SK-N-SH (cell line): ENCODE results near the gene CEP295NL. TPM values are rescaled to one million over a fixed set of nuclear protein-coding genes. Genes with fewer than 3 reads are reported as not detected.

Experiments
- CTCF ChIA-PET: fragments of 300-600, 350-600 bp; formaldehyde crosslinking; extraction: SDS; loops from one replicate; lab custom pipeline; 2021; lab: Yijun Ruan, JAX
- POLR2A ChIA-PET: fragments of 350-600 bp; sonication (Branson Sonifier 250); formaldehyde crosslinking; extraction: SDS; loops from one replicate; lab custom pipeline; 2020; ENCODE audit warnings: antibody characterized with exemption, inconsistent platforms; lab: Yijun Ruan, JAX
- DNase-seq: peaks from one replicate; pipeline ENCODE4 v3.0.0; 2012
- H2AFZ ChIP-seq: fragments of 200-600 bp; sonication (generic); 2 replicates; pipeline ENCODE4 v1.8.1; 2016; ENCODE audit warnings: antibody characterized with exemption, mild to moderate bottlenecking, low read depth
- H3F3A ChIP-seq: fragments of 200-600 bp; sonication (generic); replicated peaks from 2 replicates; pipeline ENCODE3; 2016; ENCODE audit warnings: antibody characterized with exemption, mild to moderate bottlenecking; ENCODE audit not compliant: insufficient read depth
- H3K27ac ChIP-seq, 2 experiments: fragments of 200-500 bp in 1 of 2; fragments of 200-600 bp in 1 of 2; sonication (Bioruptor generic) in 1 of 2; sonication (generic), shearing (Covaris generic) in 1 of 2; 2 replicates each; pipeline versions ENCODE4 v1.5.1 to v1.6.1; 2014 to 2016; ENCODE audit warnings: low read depth in 2 of 2, inconsistent platforms in 1 of 2, low read length in 1 of 2, mild to moderate bottlenecking in 1 of 2, mixed read lengths in 1 of 2
- H3K27me3 ChIP-seq: fragments of 200-600 bp; sonication (generic), shearing (Covaris generic); 2 replicates; pipeline ENCODE4 v1.6.1; 2016; ENCODE audit warnings: mixed run types; ENCODE audit not compliant: insufficient read depth
- H3K36me3 ChIP-seq, 2 experiments: fragments of 200-500 bp in 1 of 2; fragments of 200-600 bp in 1 of 2; sonication (Bioruptor generic) in 1 of 2; sonication (generic) in 1 of 2; replicated peaks in 1 of 2; 2 replicates each; pipeline versions ENCODE3 to v1.5.1; 2014 to 2016; ENCODE audit warnings: low read length in 1 of 2, mild to moderate bottlenecking in 1 of 2; ENCODE audit not compliant: insufficient read depth in 2 of 2, control insufficient read depth in 1 of 2
- H3K4me1 ChIP-seq, 2 experiments: fragments of 200-500 bp in 1 of 2; fragments of 200-600 bp in 1 of 2; sonication (Bioruptor generic) in 1 of 2; sonication (generic), shearing (Covaris generic) in 1 of 2; 2 replicates each; pipeline versions ENCODE4 v1.5.1 to v1.6.1; 2014 to 2016; ENCODE audit warnings: low read depth in 1 of 2, low read length in 1 of 2, mixed run types in 1 of 2; ENCODE audit not compliant: insufficient read depth in 2 of 2, control insufficient read depth in 1 of 2
- H3K4me2 ChIP-seq: fragments of 200-600 bp; sonication (generic), shearing (Covaris generic); 2 replicates; pipeline ENCODE4 v1.6.1; 2017; ENCODE audit warnings: mixed run types
- H3K4me3 ChIP-seq, 2 experiments: fragments of 200-500 bp in 1 of 2; fragments of 200-600 bp in 1 of 2; sonication (Bioruptor generic) in 1 of 2; sonication (generic), shearing (Covaris generic) in 1 of 2; 2 replicates each; pipeline versions ENCODE4 v1.5.1 to v1.8.1; 2014 to 2016; ENCODE audit warnings: low read depth in 2 of 2, inconsistent platforms in 1 of 2, low read length in 1 of 2, mild to moderate bottlenecking in 1 of 2, mixed read lengths in 1 of 2, moderate library complexity in 1 of 2
- H3K79me2 ChIP-seq: fragments of 200-600 bp; sonication (generic); 2 replicates; pipeline ENCODE4 v1.8.1; 2017; ENCODE audit warnings: mild to moderate bottlenecking; ENCODE audit not compliant: insufficient read depth
- H3K9ac ChIP-seq: fragments of 200-600 bp; sonication (generic); 2 replicates; pipeline ENCODE4 v1.6.1; 2017; ENCODE audit warnings: mixed run types
- H3K9me2 ChIP-seq: fragments of 200-600 bp; sonication (generic); 2 replicates; pipeline ENCODE4 v1.6.1; 2017; ENCODE audit warnings: mixed run types
- H3K9me3 ChIP-seq: fragments of 200-600 bp; sonication (generic); 2 replicates; pipeline ENCODE4 v1.6.1; 2017; ENCODE audit warnings: mixed run types, mild to moderate bottlenecking, moderate library complexity
- H4K20me1 ChIP-seq: fragments of 200-600 bp; sonication (generic); 2 replicates; pipeline ENCODE4 v1.6.1; 2017; ENCODE audit warnings: mild to moderate bottlenecking, mixed run types; ENCODE audit not compliant: insufficient read depth
- CTCF ChIP-seq: fragments of 200-600 bp; sonication (generic); IDR thresholded peaks from 2 replicates; pipeline ENCODE4 v1.6.1; 2017; ENCODE audit warnings: antibody characterized with exemption, mild to moderate bottlenecking, moderate library complexity
- ELF1 ChIP-seq: IDR thresholded peaks from 2 replicates; pipeline ENCODE4 v1.4.0; 2012
- FOSL2 ChIP-seq: IDR thresholded peaks from 2 replicates; pipeline ENCODE4 v1.4.0; 2012; ENCODE audit warnings: low read depth, mild to moderate bottlenecking, moderate library complexity, borderline replicate concordance
- GATA2 ChIP-seq: sonication (generic); formaldehyde crosslinking; IDR thresholded peaks from 2 replicates; pipeline ENCODE4 v1.5.0; 2020; ENCODE audit warnings: mild to moderate bottlenecking, missing genetic modification reagents
- JUND ChIP-seq: IDR thresholded peaks from 2 replicates; pipeline ENCODE4 v1.4.0; 2012
- NFIC ChIP-seq: IDR thresholded peaks from 2 replicates; pipeline ENCODE4 v1.4.0; 2012; ENCODE audit warnings: borderline replicate concordance
- RAD21 ChIP-seq: IDR thresholded peaks from 2 replicates; pipeline ENCODE4 v1.6.1; 2012; ENCODE audit warnings: mild to moderate bottlenecking, low read length
- RCOR1 ChIP-seq: fragments of 150-350 bp; IDR thresholded peaks from 2 replicates; pipeline ENCODE4 v1.6.1; 2017; ENCODE audit warnings: antibody characterized with exemption, low read length
- RFX5 ChIP-seq: IDR thresholded peaks from 2 replicates; pipeline ENCODE4 v1.6.1; 2012; ENCODE audit warnings: mild to moderate bottlenecking, improper control_type of control experiment, low read length
- SMC3 ChIP-seq: IDR thresholded peaks from 2 replicates; pipeline ENCODE4 v1.6.1; 2012; ENCODE audit warnings: low read depth, low read length, improper control_type of control experiment
- USF1 ChIP-seq: IDR thresholded peaks from 2 replicates; pipeline ENCODE4 v1.4.0; 2012; ENCODE audit warnings: low read depth, borderline replicate concordance
- WGBS: methylation state at CpG from one replicate; pipeline ENCODE4 v1.1.6; 2017; ENCODE audit warnings: low lambda C conversion rate; 5-methylcytosine and 5-hydroxymethylcytosine counted together
- polyA plus RNA-seq, 3 experiments: library from polyadenylated mRNA; depleted of rRNA; stranded (reverse); fragments of >200 nt; gene quantifications; 2 replicates each; pipeline ENCODE4 v1.2.3, GENCODE V29; 2012

The CEP295NL gene
- polyA plus RNA-seq, 1 of the 3 experiments (the other 2 are of a cell fraction) = 0.35 TPM

DNA sequence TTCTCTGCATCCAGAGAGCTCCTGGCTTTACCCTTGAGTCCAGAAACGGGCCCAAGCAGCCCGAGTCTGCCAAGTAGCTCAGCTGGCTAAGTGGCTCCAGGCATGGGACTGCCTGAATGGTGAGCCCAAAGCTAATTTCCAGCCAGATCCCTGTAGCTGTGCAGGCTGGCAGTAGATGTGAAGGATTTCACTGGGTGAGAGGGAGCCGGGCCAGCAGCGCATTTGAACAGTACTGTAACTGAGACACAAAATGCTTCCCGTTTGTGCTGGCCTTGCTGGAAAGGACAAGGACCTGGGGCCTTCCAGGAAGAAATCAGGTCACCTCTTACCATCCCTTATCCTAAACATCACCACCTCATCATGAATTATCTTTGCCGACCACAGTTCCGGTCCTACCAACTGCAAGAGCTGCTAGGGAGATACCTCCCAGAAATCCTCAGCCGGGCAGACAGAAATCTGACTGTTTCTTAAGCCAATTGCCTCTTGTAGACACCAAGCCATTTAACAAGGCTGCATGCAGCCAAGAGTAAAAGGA lies 18.5 kb upstream of the CEP295NL start:
- Histone ChIP-seq H3K9ac (no peak overlapping the region), H3K9me2 (no peaks in the 10 kb centered on the region), H3K79me2 (peaks cover 83% of the 10 kb centered on the region), H3K27ac (peak overlapping the region in 1 of 2 experiments; percentile 76; a peak in 2 of 4 replicates), H3K9me3 (no peaks in the 10 kb centered on the region), H3K4me1 (peaks cover 21 to 70% of the 10 kb centered on the region in 2 experiments), H3K4me3 (peak overlapping the region in 1 of 2 experiments; percentile 4; a peak in 1 of 4 replicates), H3K4me2 (peak overlapping the region; percentile 97; the same call in 1 of the 2 replicates), H3K27me3 (no peaks in the 10 kb centered on the region), H3F3A (peaks cover 4% of the 10 kb centered on the region), H2AFZ (no peak overlapping the region), H4K20me1 (peaks cover 76% of the 10 kb centered on the region), H3K36me3 (peaks cover 8 to 12% of the 10 kb centered on the region in 2 experiments)
- 84% methylated on average over 8 of the region's 8 CpGs for WGBS
- no peak for TF ChIP-seq GATA2 (CRISPR knock-in tag)
- TF ChIP-seq CTCF = no peak
- no peak for TF ChIP-seq JUND
- TF ChIP-seq RAD21 = peak; percentile 14; the same call in 1 of the 2 replicates
- TF ChIP-seq FOSL2 = no peak
- TF ChIP-seq RCOR1 = peak; percentile 48; the same call in 1 of the 2 replicates
- TF ChIP-seq ELF1 = no peak
- no peak for TF ChIP-seq RFX5
- no peak for TF ChIP-seq USF1
- peak; percentile 16; the same call in 1 of the 2 replicates for TF ChIP-seq SMC3
- CTCF ChIA-PET = interaction anchor here (0.6 to 2.5 kb wide), 9 partner anchors 13 to 162 kb away, joined by 3 to 24 read pairs (median 4); no protein-coding TSS in a partner anchor
- DNase-seq = peak; percentile 73
- POLR2A ChIA-PET = interaction anchor here (0.7 to 2.4 kb wide), 6 partner anchors 22 to 56 kb away, joined by 3 to 8 read pairs (median 4); no protein-coding TSS in a partner anchor

DNA sequence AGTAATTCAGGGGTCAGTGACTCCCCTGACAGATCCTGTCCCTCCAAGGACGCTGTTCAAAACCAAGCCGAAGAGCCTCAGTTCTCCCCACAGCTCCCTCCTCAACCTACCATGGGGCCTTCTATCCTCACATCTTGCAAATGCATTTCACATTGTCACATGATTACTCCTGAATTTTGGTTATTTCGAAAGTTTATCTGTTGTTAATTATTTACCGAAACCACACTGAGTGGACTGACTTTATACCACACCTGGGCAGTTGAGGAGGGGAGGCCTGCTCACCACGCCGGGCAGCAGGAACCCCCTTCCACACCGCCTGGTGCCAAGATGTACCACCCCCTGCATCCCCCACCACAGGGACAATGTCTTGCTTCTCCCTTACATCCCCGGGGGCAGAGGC lies 17.5 kb upstream of the CEP295NL start:
- no peaks in the 10 kb centered on the region for H3K9me3 ChIP-seq
- peaks cover 86% of the 10 kb centered on the region for H4K20me1 ChIP-seq
- H3K4me1 ChIP-seq = peaks cover 22 to 72% of the 10 kb centered on the region in 2 experiments
- no peak for TF ChIP-seq JUND
- TF ChIP-seq GATA2 (CRISPR knock-in tag) = peak; percentile 6; the same call in 1 of the 2 replicates
- TF ChIP-seq NFIC = no peak
- TF ChIP-seq USF1 = no peak
- POLR2A ChIA-PET = interaction anchor here (0.9 to 2.4 kb wide), 3 partner anchors 9 to 38 kb away, joined by 4 to 8 read pairs (median 4); no protein-coding TSS in a partner anchor
- 0 out of 2 replicates have a peak overlapping the region, but pooled peaks have one; percentile 14 for H3K4me2 ChIP-seq
- no peak overlapping the region for H2AFZ ChIP-seq
- peaks cover 8 to 12% of the 10 kb centered on the region in 2 experiments for H3K36me3 ChIP-seq
- H3F3A ChIP-seq = peaks cover 11% of the 10 kb centered on the region
- H3K9me2 ChIP-seq = no peaks in the 10 kb centered on the region
- H3K79me2 ChIP-seq = peaks cover 93% of the 10 kb centered on the region
- WGBS = 92% methylated on average over 8 of the region's 8 CpGs
- CTCF ChIA-PET = interaction anchor here (0.7 to 2.5 kb wide), 7 partner anchors 14 to 60 kb away, joined by 3 to 24 read pairs (median 5); no protein-coding TSS in a partner anchor
- no peaks in the 10 kb centered on the region for H3K27me3 ChIP-seq
- no peak overlapping the region for H3K4me3 ChIP-seq
- peak overlapping the region in 1 of 2 experiments; percentile 76; a peak in 2 of 4 replicates for H3K27ac ChIP-seq
- DNase-seq = no peak
- H3K9ac ChIP-seq = no peak overlapping the region
